Measurements from ENCODE around the gene APOL1.
"Not testable (repeated sequence)": the region's sequence is repeated elsewhere in the genome, so short reads cannot be mapped to it uniquely, and the experiment has no call there.

Gene APOL1

GRCh38 chr22:36208162-36208765 lies 44.7 kb upstream of the APOL1 start:
- TF ChIP-seq POLR2A (IDR thresholded peaks at IDR 0.05; ENCODE audit: extremely low read depth, insufficient read length) (no peak), MAX (IDR thresholded peaks at IDR 0.05; ENCODE audit: low read depth, low read length) (no peak), MYC (IDR thresholded peaks at IDR 0.05; ENCODE audit: low read depth, low read length) (no peak), CTCF (IDR thresholded peaks at IDR 0.05; ENCODE audit: low read depth, low read length) (no peak)
- DNase-seq (ENCODE audit: low read depth): no peak
- H3K4me3 ChIP-seq (ENCODE audit: low read depth, low read length): no peak overlapping the region

GRCh38 chr22:36208914-36209313 lies 44.0 kb upstream of the APOL1 start:
- H3K4me3 ChIP-seq (ENCODE audit: low read depth, low read length): no peak overlapping the region
- DNase-seq (ENCODE audit: low read depth): no peak
- TF ChIP-seq MAX (IDR thresholded peaks at IDR 0.05; ENCODE audit: low read depth, low read length) (no peak), MYC (IDR thresholded peaks at IDR 0.05; ENCODE audit: low read depth, low read length) (no peak), POLR2A (IDR thresholded peaks at IDR 0.05; ENCODE audit: extremely low read depth, insufficient read length) (no peak), CTCF (IDR thresholded peaks at IDR 0.05; ENCODE audit: low read depth, low read length) (no peak)

- not testable (repeated sequence) for DNase-seq (ENCODE audit: low read depth)
Measured at GRCh38 chr22:36209488-36209908, 43.4 kb upstream of the APOL1 start.

GRCh38 chr22:36210224-36210623 lies 42.7 kb upstream of the APOL1 start:
- DNase-seq (ENCODE audit: low read depth): no peak
- no peak for TF ChIP-seq CTCF (IDR thresholded peaks at IDR 0.05; ENCODE audit: low read depth, low read length)
- TF ChIP-seq MYC (IDR thresholded peaks at IDR 0.05; ENCODE audit: low read depth, low read length): no peak
- TF ChIP-seq MAX (IDR thresholded peaks at IDR 0.05; ENCODE audit: low read depth, low read length): no peak
- TF ChIP-seq POLR2A (IDR thresholded peaks at IDR 0.05; ENCODE audit: extremely low read depth, insufficient read length): no peak
- no peak overlapping the region for H3K4me3 ChIP-seq (ENCODE audit: low read depth, low read length)

More at GRCh38 chr22:36209488-36209908, 43.4 kb upstream of the APOL1 start:
- H3K4me3 ChIP-seq (ENCODE audit: low read depth, low read length): not testable (repeated sequence)

GRCh38 chr22:36211237-36211861 lies 41.6 kb upstream of the APOL1 start:
- no peak overlapping the region for H3K4me3 ChIP-seq (ENCODE audit: low read depth, low read length)
- DNase-seq (ENCODE audit: low read depth): peak; percentile 86

GRCh38 chr22:36212901-36213300 lies 40.0 kb upstream of the APOL1 start:
- H3K4me3 ChIP-seq (ENCODE audit: low read depth, low read length): no peak overlapping the region
- TF ChIP-seq MYC (IDR thresholded peaks at IDR 0.05; ENCODE audit: low read depth, low read length) (no peak), CTCF (IDR thresholded peaks at IDR 0.05; ENCODE audit: low read depth, low read length) (no peak)
- peak; percentile 61 for DNase-seq (ENCODE audit: low read depth)

More at GRCh38 chr22:36211237-36211861, 41.6 kb upstream of the APOL1 start:
- TF ChIP-seq MAX (IDR thresholded peaks at IDR 0.05; ENCODE audit: low read depth, low read length) (no peak), MYC (IDR thresholded peaks at IDR 0.05; ENCODE audit: low read depth, low read length) (0 out of 2 replicates have a peak, but pooled peaks have one; percentile 26)

- H3K4me3 ChIP-seq (ENCODE audit: low read depth, low read length): no peak overlapping the region
- DNase-seq (ENCODE audit: low read depth): no peak
Measured at GRCh38 chr22:36213586-36213985, 39.3 kb upstream of the APOL1 start.

More at GRCh38 chr22:36213586-36213985, 39.3 kb upstream of the APOL1 start:
- TF ChIP-seq MAX (IDR thresholded peaks at IDR 0.05; ENCODE audit: low read depth, low read length) (no peak), MYC (IDR thresholded peaks at IDR 0.05; ENCODE audit: low read depth, low read length) (no peak), POLR2A (IDR thresholded peaks at IDR 0.05; ENCODE audit: extremely low read depth, insufficient read length) (no peak), CTCF (IDR thresholded peaks at IDR 0.05; ENCODE audit: low read depth, low read length) (no peak)

All from NB4 (cell line).